Type B pancreatic cell (in vitro differentiated cells): ENCODE measurements around the gene FAM209A. TPM values are rescaled to one million over a fixed set of nuclear protein-coding genes. Genes with fewer than 3 reads are reported as not detected.

Source experiments
- DNase-seq: peaks from one replicate; pipeline ENCODE4 v3.0.0; 2021; ENCODE audit warnings: mixed read lengths; ENCODE audit not compliant: unreplicated experiment; ENCODE audit errors: extremely low spot score
- H3K27ac Mint-ChIP-seq: 2 replicates; pipeline ENCODE4 v1.8.0; 2021; ENCODE audit warnings: mild to moderate bottlenecking, mixed read lengths
- H3K27me3 Mint-ChIP-seq: 2 replicates; pipeline ENCODE4 v1.8.0; 2021; ENCODE audit warnings: mixed read lengths
- H3K36me3 Mint-ChIP-seq: 2 replicates; pipeline ENCODE4 v1.8.0; 2021; ENCODE audit warnings: mixed read lengths
- H3K4me1 Mint-ChIP-seq: one replicate; pipeline ENCODE4 v1.8.0; 2021; ENCODE audit warnings: mixed read lengths; ENCODE audit not compliant: unreplicated experiment
- H3K4me3 Mint-ChIP-seq: 2 replicates; pipeline ENCODE4 v1.8.0; 2021; ENCODE audit warnings: mild to moderate bottlenecking, mixed read lengths
- H3K9me3 Mint-ChIP-seq: 2 replicates; pipeline ENCODE4 v1.8.0; 2021; ENCODE audit warnings: mixed read lengths
- total RNA-seq: library from RNA; stranded (reverse); gene quantifications from 2 replicates; pipeline ENCODE4 v1.2.1, GENCODE V29; 2021; ENCODE audit warnings: low replicate concordance
- TF ChIP-seq, protein P1 (sequence below): fragments of 200-600 bp; sonication (generic); conservative IDR thresholded peaks from 2 replicates; pipeline ENCODE4 v1.5.0; 2021; ENCODE audit warnings: antibody characterized with exemption, mild to moderate bottlenecking

Gene FAM209A
- total RNA-seq, 1 donor from 2014 or later = 0.46 TPM

DNA sequence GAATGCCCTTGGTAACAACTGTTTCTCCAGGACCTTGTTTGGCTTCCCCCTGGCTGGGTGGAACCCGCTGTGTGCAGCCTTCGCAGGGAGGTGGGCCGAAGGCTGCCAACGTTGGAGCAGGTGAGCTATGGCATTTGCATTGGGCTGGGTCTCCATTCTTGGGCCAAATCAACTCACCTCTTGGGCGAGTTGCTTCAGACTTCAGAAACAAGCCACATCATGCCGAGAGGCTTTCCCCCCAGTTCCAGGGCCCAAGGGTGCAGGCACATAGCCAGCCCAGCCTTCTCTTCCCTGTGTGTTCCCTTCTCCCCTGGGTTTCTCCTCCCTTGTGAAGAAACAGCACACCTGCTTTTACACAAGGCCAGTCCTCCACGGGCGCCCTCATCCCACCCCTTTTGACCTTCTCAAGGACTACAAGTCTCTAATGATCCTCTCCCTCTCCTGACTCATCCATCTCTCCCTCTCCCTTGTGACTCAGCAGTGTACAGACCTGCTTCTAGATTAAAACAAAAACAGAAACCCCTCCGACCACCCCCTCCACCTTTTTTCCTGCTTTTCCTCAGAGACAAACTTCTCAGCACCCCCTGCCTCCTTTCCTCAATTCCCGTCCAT, 50.1 kb downstream of the FAM209A start:
- Mint-ChIP-seq H3K4me3 (no peak overlapping the region), H3K36me3 (no peaks in the 10 kb centered on the region), H3K4me1 (no peaks in the 10 kb centered on the region), H3K9me3 (peaks cover 5% of the 10 kb centered on the region), H3K27ac (peak overlapping the region; percentile 52), H3K27me3 (peaks cover 6% of the 10 kb centered on the region)
- TF ChIP-seq, protein P1, sequence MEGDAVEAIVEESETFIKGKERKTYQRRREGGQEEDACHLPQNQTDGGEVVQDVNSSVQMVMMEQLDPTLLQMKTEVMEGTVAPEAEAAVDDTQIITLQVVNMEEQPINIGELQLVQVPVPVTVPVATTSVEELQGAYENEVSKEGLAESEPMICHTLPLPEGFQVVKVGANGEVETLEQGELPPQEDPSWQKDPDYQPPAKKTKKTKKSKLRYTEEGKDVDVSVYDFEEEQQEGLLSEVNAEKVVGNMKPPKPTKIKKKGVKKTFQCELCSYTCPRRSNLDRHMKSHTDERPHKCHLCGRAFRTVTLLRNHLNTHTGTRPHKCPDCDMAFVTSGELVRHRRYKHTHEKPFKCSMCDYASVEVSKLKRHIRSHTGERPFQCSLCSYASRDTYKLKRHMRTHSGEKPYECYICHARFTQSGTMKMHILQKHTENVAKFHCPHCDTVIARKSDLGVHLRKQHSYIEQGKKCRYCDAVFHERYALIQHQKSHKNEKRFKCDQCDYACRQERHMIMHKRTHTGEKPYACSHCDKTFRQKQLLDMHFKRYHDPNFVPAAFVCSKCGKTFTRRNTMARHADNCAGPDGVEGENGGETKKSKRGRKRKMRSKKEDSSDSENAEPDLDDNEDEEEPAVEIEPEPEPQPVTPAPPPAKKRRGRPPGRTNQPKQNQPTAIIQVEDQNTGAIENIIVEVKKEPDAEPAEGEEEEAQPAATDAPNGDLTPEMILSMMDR = no peak
- no peak for DNase-seq

DNA sequence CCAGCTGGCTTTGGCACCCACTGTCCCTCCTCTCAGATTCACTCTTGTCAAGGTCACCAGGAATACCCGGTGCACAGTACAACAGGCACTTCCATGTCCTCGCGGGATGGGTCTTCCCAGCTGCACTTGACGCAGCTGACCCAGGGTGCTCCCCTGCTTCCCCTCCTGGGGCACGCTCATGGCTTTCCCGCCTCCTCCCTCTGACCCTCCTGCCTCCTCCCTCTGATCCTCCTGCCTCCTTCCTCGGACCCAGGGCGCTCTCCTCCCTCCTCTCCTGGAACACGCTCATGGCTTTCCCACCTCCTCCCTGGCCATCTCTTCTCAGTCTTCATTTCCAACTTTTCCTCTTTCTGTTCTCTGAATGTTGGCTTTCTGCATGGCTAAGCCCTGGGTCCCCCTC, 50.6 kb downstream of the FAM209A start:
- H3K4me3 Mint-ChIP-seq = no peak overlapping the region
- peaks cover 5% of the 10 kb centered on the region for H3K9me3 Mint-ChIP-seq
- peaks cover 6% of the 10 kb centered on the region for H3K27me3 Mint-ChIP-seq
- H3K4me1 Mint-ChIP-seq = no peaks in the 10 kb centered on the region
- DNase-seq = no peak
- TF ChIP-seq, protein P1 = no peak
- no peaks in the 10 kb centered on the region for H3K36me3 Mint-ChIP-seq
- peak overlapping the region; percentile 52 for H3K27ac Mint-ChIP-seq

Other genes with a start within 250 kb of the FAM209A start
- 58.3 and 58.4 TPM in 2 replicates for gene FAM210B, start 165.8 kb upstream of the FAM209A start, total RNA-seq
- 20.3 and 42.7 TPM in 2 replicates for gene AURKA, start 132.5 kb upstream of the FAM209A start, total RNA-seq
- 43.2 and 48.4 TPM in 2 replicates for gene CSTF1, start 132.1 kb upstream of the FAM209A start, total RNA-seq
- gene CASS4, start 112.5 kb upstream of the FAM209A start, total RNA-seq = 0.38 and 0.56 TPM in 2 replicates
- 63.5 and 71.2 TPM in 2 replicates for gene RTF2, start 56.1 kb upstream of the FAM209A start, total RNA-seq
- 0.63 TPM in 1 of 2 replicates, not detected in the other for gene FAM209B, start 8.5 kb downstream of the FAM209A start, total RNA-seq
- 20.5 and 71.7 TPM in 2 replicates for gene TFAP2C, start 104.6 kb downstream of the FAM209A start, total RNA-seq